ENCODE measurements around the gene CCDC9.

Gene CCDC9

GRCh38 chr19:47315125-47315821 lies 58.9 kb downstream of the CCDC9 start:
- H3K9ac ChIP-seq (ENCODE audit: low read length), result no peak overlapping the region
- no peak overlapping the region for H3K4me3 ChIP-seq (ENCODE audit: low read length)
- H3K36me3 ChIP-seq (ENCODE audit: control insufficient read depth, insufficient read depth, low read length), result no peaks in the 10 kb centered on the region
- no peaks in the 10 kb centered on the region for H3K4me1 ChIP-seq (ENCODE audit: control insufficient read depth, insufficient read depth, low read length)
- H3K9me3 ChIP-seq (ENCODE audit: control insufficient read depth, low read length), result no peaks in the 10 kb centered on the region
- H3K27me3 ChIP-seq (ENCODE audit: control insufficient read depth, insufficient read depth, low read length), result no peaks in the 10 kb centered on the region

GRCh38 chr19:47316513-47316912 lies 60.2 kb downstream of the CCDC9 start:
- no peaks in the 10 kb centered on the region for H3K36me3 ChIP-seq (ENCODE audit: control insufficient read depth, insufficient read depth, low read length)
- no peaks in the 10 kb centered on the region for H3K27me3 ChIP-seq (ENCODE audit: control insufficient read depth, insufficient read depth, low read length)
- no peak overlapping the region for H3K9ac ChIP-seq (ENCODE audit: low read length)
- H3K4me1 ChIP-seq (ENCODE audit: control insufficient read depth, insufficient read depth, low read length), result no peaks in the 10 kb centered on the region
- no peak overlapping the region for H3K4me3 ChIP-seq (ENCODE audit: low read length)
- H3K9me3 ChIP-seq (ENCODE audit: control insufficient read depth, low read length), result no peaks in the 10 kb centered on the region

- no peak overlapping the region for H3K4me3 ChIP-seq (ENCODE audit: low read length)
- no peaks in the 10 kb centered on the region for H3K27me3 ChIP-seq (ENCODE audit: control insufficient read depth, insufficient read depth, low read length)
- H3K4me1 ChIP-seq (ENCODE audit: control insufficient read depth, insufficient read depth, low read length), result no peaks in the 10 kb centered on the region
- no peaks in the 10 kb centered on the region for H3K36me3 ChIP-seq (ENCODE audit: control insufficient read depth, insufficient read depth, low read length)
- no peak overlapping the region for H3K9ac ChIP-seq (ENCODE audit: low read length)
- H3K9me3 ChIP-seq (ENCODE audit: control insufficient read depth, low read length), result no peaks in the 10 kb centered on the region
These were observed 63.9 kb downstream of the CCDC9 start for GRCh38 chr19:47319923-47320871.

Measured in mucosa of stomach (tissue), 1 donor.